PC-9 (cell line): Measurements from ENCODE around the gene ITK. TPM values are rescaled to one million over a fixed set of nuclear protein-coding genes. Genes with fewer than 3 reads are reported as not detected.

Experiments
- BruUV-seq: library from RNA; stranded (reverse); fragments of 400-500 nt; replicated peaks from 2 replicates; lab custom pipeline; 2021; lab: Mats Ljungman, UMichigan
- CTCF ChIA-PET: fragments of 300-600 bp; sonication (Branson Sonifier 250); formaldehyde crosslinking; loops from one replicate; lab custom pipeline; 2022; ENCODE audit warnings: antibody characterized with exemption; lab: Charles Lee
- POLR2A ChIA-PET: fragments of 300-600 bp; sonication (Branson Sonifier 250); formaldehyde crosslinking; loops from one replicate; lab custom pipeline; 2022; ENCODE audit warnings: antibody characterized with exemption; ENCODE audit not compliant: unreplicated experiment; lab: Charles Lee
- DNase-seq, 2 experiments: peaks; one replicate each; pipeline versions ENCODE4 v3.0.0 to v3.0.0-alpha.2; 2015 to 2022; ENCODE audit warnings: mixed read lengths in 1 of 2
- H2AFZ ChIP-seq: fragments of 200-600 bp; sonication (generic); 2 replicates; pipeline ENCODE4 v1.8.1; 2017; ENCODE audit warnings: antibody characterized with exemption
- H3F3A ChIP-seq: fragments of 200-600 bp; sonication (generic); 2 replicates; pipeline ENCODE4 v1.8.1; 2017; ENCODE audit warnings: antibody characterized with exemption, mild to moderate bottlenecking, low read depth; ENCODE audit not compliant: insufficient read depth
- H3K27ac ChIP-seq: fragments of 200-600 bp; sonication (generic); 2 replicates; pipeline ENCODE4 v1.6.1; 2016; ENCODE audit warnings: mixed run types
- H3K27me3 ChIP-seq: fragments of 200-600 bp; sonication (generic); 2 replicates; pipeline ENCODE4 v1.6.1; 2016; ENCODE audit warnings: low read depth, mixed run types; ENCODE audit not compliant: insufficient read depth
- H3K36me3 ChIP-seq: fragments of 200-600 bp; sonication (generic); 2 replicates; pipeline ENCODE4 v1.6.1; 2016; ENCODE audit warnings: low read depth, mixed run types
- H3K4me1 ChIP-seq: fragments of 200-600 bp; sonication (generic); replicated peaks from 2 replicates; pipeline ENCODE4 v1.6.1; 2016; ENCODE audit warnings: mixed run types; ENCODE audit not compliant: insufficient read depth
- H3K4me2 ChIP-seq: fragments of 200-600 bp; sonication (generic); 2 replicates; pipeline ENCODE4 v1.6.1; 2017; ENCODE audit warnings: mixed run types
- H3K4me3 ChIP-seq: fragments of 200-600 bp; sonication (generic); 2 replicates; pipeline ENCODE4 v1.6.1; 2016; ENCODE audit warnings: mixed run types
- H3K79me2 ChIP-seq: fragments of 200-600 bp; sonication (generic); 2 replicates; pipeline ENCODE4 v1.6.1; 2017; ENCODE audit warnings: low read depth, mixed run types
- H3K9me2 ChIP-seq: fragments of 200-600 bp; sonication (generic); 2 replicates; pipeline ENCODE4 v1.8.1; 2017; ENCODE audit warnings: mild to moderate bottlenecking; ENCODE audit not compliant: insufficient read depth
- H3K9me3 ChIP-seq: fragments of 200-600 bp; sonication (generic); 2 replicates; pipeline ENCODE4 v1.8.1; 2016; ENCODE audit warnings: low read depth; ENCODE audit not compliant: insufficient read depth
- H4K20me1 ChIP-seq: fragments of 200-600 bp; sonication (generic); 2 replicates; pipeline ENCODE4 v1.8.1; 2017; ENCODE audit not compliant: insufficient read depth
- CTCF ChIP-seq: fragments of 200-600 bp; sonication (generic); conservative IDR thresholded peaks from 2 replicates; pipeline ENCODE4 v1.6.1; 2017; ENCODE audit warnings: mixed run types, antibody characterized with exemption, mild to moderate bottlenecking, moderate library complexity
- EZH2 ChIP-seq: fragments of 200-600 bp; sonication (generic); IDR thresholded peaks from 2 replicates; pipeline ENCODE4 v1.8.0; 2017; ENCODE audit warnings: antibody characterized with exemption, low read depth
- intact Hi-C: fragments of 100-400 bp; cut with micrococcal nuclease; formaldehyde crosslinking; loops from one replicate; pipeline ENCODE4 v1.10.0; 2022; ENCODE audit not compliant: unreplicated experiment
- total RNA-seq: library from RNA; stranded (reverse); gene quantifications from 2 replicates; pipeline ENCODE4 v1.2.3, GENCODE V29; 2021

ITK gene
- total RNA-seq, 1 experiment from 2014 or later = not detected

- Histone ChIP-seq H2AFZ (no peak within 1 kb of the TSS), H3K79me2 (no peaks in the 10 kb centered on the region), H3F3A (no peaks in the 10 kb centered on the region), H4K20me1 (no peaks in the 10 kb centered on the region), H3K9me2 (no peaks in the 10 kb centered on the region), H3K9me3 (no peaks in the 10 kb centered on the region), H3K27me3 (peaks cover 30% of the 10 kb centered on the region), H3K4me3 (no peak within 1 kb of the TSS), H3K27ac (no peak within 1 kb of the TSS), H3K36me3 (no peaks in the 10 kb centered on the region), H3K4me2 (no peak within 1 kb of the TSS; the same call in 1 of the 2 replicates), H3K4me1 (no peaks in the 10 kb centered on the region)
- POLR2A ChIA-PET = no interaction called here
- no TSS peak for BruUV-seq
- intact Hi-C loops = loop anchor here (10.0 kb wide), 1 partner anchor 121 kb away; the partner anchor contains the start of gene MED7
- CTCF ChIA-PET = no interaction called here
- no peak for TF ChIP-seq CTCF
- TF ChIP-seq EZH2 = no peak
- peak in 1 of 2 experiments; percentile 10 for DNase-seq
These were observed 85.2 kb downstream of the ITK start, which contains the start of gene CYFIP2 for GRCh38 chr5:157265714-157266285. Gene CYFIP2 (plus strand): TSS chr5:157266123. CDS start chr5:157285362, 19,239 bp downstream.

GRCh38 chr5:157266286-157267007 lies 85.8 kb downstream of the ITK start:
- H2AFZ ChIP-seq = no peak overlapping the region
- no peaks in the 10 kb centered on the region for H3K79me2 ChIP-seq
- no peak overlapping the region for H3K27ac ChIP-seq
- CTCF ChIA-PET = no interaction called here
- intact Hi-C loops = loop anchor here (10.0 kb wide), 1 partner anchor 122 kb away; the partner anchor contains the start of gene MED7
- H3K9me3 ChIP-seq = no peaks in the 10 kb centered on the region
- no peaks in the 10 kb centered on the region for H3F3A ChIP-seq
- no TSS peak for BruUV-seq
- no peaks in the 10 kb centered on the region for H3K9me2 ChIP-seq
- TF ChIP-seq EZH2 (no peak), CTCF (no peak)
- no peaks in the 10 kb centered on the region for H4K20me1 ChIP-seq
- POLR2A ChIA-PET = no interaction called here
- H3K27me3 ChIP-seq = peaks cover 30% of the 10 kb centered on the region
- no peaks in the 10 kb centered on the region for H3K4me1 ChIP-seq
- DNase-seq = peak in 1 of 2 experiments; percentile 10
- H3K4me3 ChIP-seq = no peak overlapping the region
- no peaks in the 10 kb centered on the region for H3K36me3 ChIP-seq
- H3K4me2 ChIP-seq = no peak overlapping the region

GRCh38 chr5:157267025-157267424 lies 86.4 kb downstream of the ITK start:
- no peak overlapping the region for H3K27ac ChIP-seq
- no peaks in the 10 kb centered on the region for H3K36me3 ChIP-seq
- H3F3A ChIP-seq = no peaks in the 10 kb centered on the region
- no peaks in the 10 kb centered on the region for H3K79me2 ChIP-seq
- H3K4me2 ChIP-seq = no peak overlapping the region
- peaks cover 30% of the 10 kb centered on the region for H3K27me3 ChIP-seq
- H4K20me1 ChIP-seq = no peaks in the 10 kb centered on the region
- no peak overlapping the region for H2AFZ ChIP-seq
- ChIA-PET POLR2A (no interaction called here), CTCF (no interaction called here)
- TF ChIP-seq CTCF (no peak), EZH2 (no peak)
- H3K4me1 ChIP-seq = no peaks in the 10 kb centered on the region
- no peak overlapping the region for H3K4me3 ChIP-seq
- BruUV-seq = no TSS peak
- intact Hi-C loops = loop anchor here (10.0 kb wide), 1 partner anchor 122 kb away; the partner anchor contains the start of gene MED7
- H3K9me2 ChIP-seq = no peaks in the 10 kb centered on the region
- H3K9me3 ChIP-seq = no peaks in the 10 kb centered on the region
- DNase-seq = no peak
